ENCODE results near the gene BSND. TPM values are rescaled to one million over a fixed set of nuclear protein-coding genes. Genes with fewer than 3 reads are reported as not detected.
A peak's percentile ranks its signal among the peaks of the same experiment; 100 is the strongest.
"Not testable (repeated sequence)": the region's sequence is repeated elsewhere in the genome, so short reads cannot be mapped to it uniquely, and the experiment has no call there.

Gene BSND
- total and polyA plus RNA-seq, 3 experiments from 2014 or later = not detected

- Mint-ChIP-seq H3K36me3 (peaks cover 0 to 9% (median 0%) of the 10 kb centered on the region in 3 donors), H3K27me3 (peaks cover 6 to 17% of the 10 kb centered on the region in 2 donors), H3K4me1 (peaks cover 5 to 6% (median 6%) of the 10 kb centered on the region in 3 donors), H3K27ac (no peak overlapping the region), H3K9me3 (peaks cover 4 to 19% (median 10%) of the 10 kb centered on the region in 5 donors), H3K4me3 (no peak overlapping the region)
- Histone ChIP-seq H3K36me3 (ENCODE audit: insufficient read depth, low read length) (no peaks in the 10 kb centered on the region), H3K9me3 (ENCODE audit: low read length) (no peaks in the 10 kb centered on the region), H3K27ac (ENCODE audit: low read depth, low read length) (no peak overlapping the region), H3K4me1 (ENCODE audit: insufficient read depth, low read length) (no peaks in the 10 kb centered on the region), H3K27me3 (ENCODE audit: insufficient read depth, low read length, poor library complexity, severe bottlenecking) (no peaks in the 10 kb centered on the region), H3K4me3 (ENCODE audit: low read length) (no peak overlapping the region)
- CTCF ChIA-PET = no interaction called here
- DNase-seq = no peak
- POLR2A ChIA-PET = no interaction called here
Measured at GRCh38 chr1:54955359-54955758, 43.4 kb upstream of the BSND start.

GRCh38 chr1:54956726-54957125 is 42.0 kb upstream of the BSND start:
- no peak overlapping the region for H3K4me3 ChIP-seq (ENCODE audit: low read length)
- H3K36me3 Mint-ChIP-seq = peaks cover 0 to 9% (median 0%) of the 10 kb centered on the region in 3 donors
- no peak overlapping the region for H3K4me3 Mint-ChIP-seq
- no peaks in the 10 kb centered on the region for H3K36me3 ChIP-seq (ENCODE audit: insufficient read depth, low read length)
- no peak overlapping the region for H3K27ac ChIP-seq (ENCODE audit: low read depth, low read length)
- no peaks in the 10 kb centered on the region for H3K9me3 ChIP-seq (ENCODE audit: low read length)
- CTCF ChIA-PET = interaction anchor here (2.7 kb wide), 1 partner anchor 12 kb away, joined by 12 read pairs; no protein-coding TSS in a partner anchor
- no peak for DNase-seq
- H3K4me1 Mint-ChIP-seq = no peaks in the 10 kb centered on the region
- POLR2A ChIA-PET = no interaction called here
- H3K27me3 ChIP-seq (ENCODE audit: insufficient read depth, low read length, poor library complexity, severe bottlenecking) = no peaks in the 10 kb centered on the region
- H3K4me1 ChIP-seq (ENCODE audit: insufficient read depth, low read length) = no peaks in the 10 kb centered on the region
- no peak overlapping the region for H3K27ac Mint-ChIP-seq
- H3K9me3 Mint-ChIP-seq = peaks cover 4 to 19% (median 10%) of the 10 kb centered on the region in 5 donors
- H3K27me3 Mint-ChIP-seq = peaks cover 6 to 18% of the 10 kb centered on the region in 2 donors

- no peaks in the 10 kb centered on the region for H3K4me1 ChIP-seq (ENCODE audit: insufficient read depth, low read length)
- Mint-ChIP-seq H3K36me3 (peaks cover 0 to 9% (median 0%) of the 10 kb centered on the region in 3 donors), H3K4me1 (no peaks in the 10 kb centered on the region), H3K4me3 (no peak overlapping the region), H3K9me3 (peaks cover 4 to 19% (median 10%) of the 10 kb centered on the region in 5 donors), H3K27me3 (peaks cover 4 to 28% of the 10 kb centered on the region in 2 donors), H3K27ac (no peak overlapping the region)
- H3K9me3 ChIP-seq (ENCODE audit: low read length) = no peaks in the 10 kb centered on the region
- H3K27me3 ChIP-seq (ENCODE audit: insufficient read depth, low read length, poor library complexity, severe bottlenecking) = no peaks in the 10 kb centered on the region
- POLR2A ChIA-PET = no interaction called here
- CTCF ChIA-PET = interaction anchor here (0.7 to 2.7 kb wide), 2 partner anchors 14 to 37 kb away, joined by 3 to 12 read pairs; no protein-coding TSS in a partner anchor
- no peak overlapping the region for H3K4me3 ChIP-seq (ENCODE audit: low read length)
- no peak for DNase-seq
- H3K36me3 ChIP-seq (ENCODE audit: insufficient read depth, low read length) = no peaks in the 10 kb centered on the region
- H3K27ac ChIP-seq (ENCODE audit: low read depth, low read length) = no peak overlapping the region
Measured at GRCh38 chr1:54959241-54959640, 39.5 kb upstream of the BSND start.

- H3K9me3 Mint-ChIP-seq = peaks cover 2 to 13% (median 5%) of the 10 kb centered on the region in 5 donors
- Histone ChIP-seq H3K36me3 (ENCODE audit: insufficient read depth, low read length) (no peaks in the 10 kb centered on the region), H3K9me3 (ENCODE audit: low read length) (no peaks in the 10 kb centered on the region), H3K27ac (ENCODE audit: low read depth, low read length) (no peak overlapping the region), H3K4me1 (ENCODE audit: insufficient read depth, low read length) (peaks cover 5% of the 10 kb centered on the region), H3K4me3 (ENCODE audit: low read length) (no peak overlapping the region), H3K27me3 (ENCODE audit: insufficient read depth, low read length, poor library complexity, severe bottlenecking) (no peaks in the 10 kb centered on the region)
- H3K27me3 Mint-ChIP-seq = peaks cover 0 to 30% of the 10 kb centered on the region in 2 donors
- H3K4me1 Mint-ChIP-seq = peaks cover 3 to 8% (median 8%) of the 10 kb centered on the region in 3 donors
- peaks cover 0 to 4% (median 0%) of the 10 kb centered on the region in 3 donors for H3K36me3 Mint-ChIP-seq
- no peak overlapping the region for H3K4me3 Mint-ChIP-seq
- no peak for DNase-seq
- peak overlapping the region in 1 of 8 donors; percentile 22 for H3K27ac Mint-ChIP-seq
- ChIA-PET POLR2A (no interaction called here), CTCF (no interaction called here)
Measured at GRCh38 chr1:54962612-54963395, 35.9 kb upstream of the BSND start.

GRCh38 chr1:54963829-54964228 is 34.9 kb upstream of the BSND start:
- POLR2A ChIA-PET; H3K36me3 ChIP-seq (ENCODE audit: insufficient read depth, low read length); H3K27ac ChIP-seq (ENCODE audit: low read depth, low read length); H3K4me3 Mint-ChIP-seq; H3K9me3 ChIP-seq (ENCODE audit: low read length); H3K4me1 ChIP-seq (ENCODE audit: insufficient read depth, low read length); DNase-seq; H3K9me3 Mint-ChIP-seq; H3K27me3 ChIP-seq (ENCODE audit: insufficient read depth, low read length, poor library complexity, severe bottlenecking); H3K36me3 Mint-ChIP-seq; CTCF ChIA-PET; H3K4me1 Mint-ChIP-seq; H3K4me3 ChIP-seq (ENCODE audit: low read length): not testable (repeated sequence)
- Mint-ChIP-seq H3K27me3 (peaks cover 0 to 27% of the 10 kb centered on the region in 2 donors), H3K27ac (peak overlapping the region in 1 of 8 donors; percentile 86)

- H3K27me3 ChIP-seq (ENCODE audit: insufficient read depth, low read length, poor library complexity, severe bottlenecking) = no peaks in the 10 kb centered on the region
- H3K4me3 Mint-ChIP-seq = peak overlapping the region in 1 of 7 donors; percentile 23
- DNase-seq = no peak
- H3K27me3 Mint-ChIP-seq = peaks cover 9 to 34% of the 10 kb centered on the region in 2 donors
- H3K36me3 ChIP-seq (ENCODE audit: insufficient read depth, low read length) = no peaks in the 10 kb centered on the region
- H3K36me3 Mint-ChIP-seq = no peaks in the 10 kb centered on the region
- H3K4me3 ChIP-seq (ENCODE audit: low read length) = no peak overlapping the region
- H3K9me3 Mint-ChIP-seq = no peaks in the 10 kb centered on the region
- POLR2A ChIA-PET = no interaction called here
- H3K9me3 ChIP-seq (ENCODE audit: low read length) = no peaks in the 10 kb centered on the region
- H3K4me1 ChIP-seq (ENCODE audit: insufficient read depth, low read length) = peaks cover 5% of the 10 kb centered on the region
- peak overlapping the region in 1 of 8 donors; percentile 10 for H3K27ac Mint-ChIP-seq
- peaks cover 3 to 8% (median 8%) of the 10 kb centered on the region in 3 donors for H3K4me1 Mint-ChIP-seq
- H3K27ac ChIP-seq (ENCODE audit: low read depth, low read length) = no peak overlapping the region
- CTCF ChIA-PET = interaction anchor here (1.9 to 2.1 kb wide), 2 partner anchors 15 to 21 kb away, joined by 9 read pairs; no protein-coding TSS in a partner anchor
Measured at GRCh38 chr1:54965624-54966340, 33.0 kb upstream of the BSND start.

GRCh38 chr1:54967372-54967771 is 31.4 kb upstream of the BSND start:
- H3K36me3 Mint-ChIP-seq = no peaks in the 10 kb centered on the region
- ChIA-PET CTCF (no interaction called here), POLR2A (no interaction called here)
- Histone ChIP-seq H3K9me3 (ENCODE audit: low read length) (no peaks in the 10 kb centered on the region), H3K4me1 (ENCODE audit: insufficient read depth, low read length) (peaks cover 5% of the 10 kb centered on the region), H3K36me3 (ENCODE audit: insufficient read depth, low read length) (no peaks in the 10 kb centered on the region), H3K27me3 (ENCODE audit: insufficient read depth, low read length, poor library complexity, severe bottlenecking) (no peaks in the 10 kb centered on the region), H3K4me3 (ENCODE audit: low read length) (no peak overlapping the region), H3K27ac (ENCODE audit: low read depth, low read length) (no peak overlapping the region)
- H3K9me3 Mint-ChIP-seq = no peaks in the 10 kb centered on the region
- DNase-seq = no peak
- H3K4me3 Mint-ChIP-seq = no peak overlapping the region
- peaks cover 3 to 8% (median 8%) of the 10 kb centered on the region in 3 donors for H3K4me1 Mint-ChIP-seq
- H3K27me3 Mint-ChIP-seq = peaks cover 16 to 39% of the 10 kb centered on the region in 2 donors
- H3K27ac Mint-ChIP-seq = no peak overlapping the region

GRCh38 chr1:54968551-54968950 is 30.2 kb upstream of the BSND start:
- Mint-ChIP-seq H3K4me3 (no peak overlapping the region), H3K9me3 (no peaks in the 10 kb centered on the region), H3K27ac (no peak overlapping the region), H3K4me1 (peaks cover 3 to 8% (median 8%) of the 10 kb centered on the region in 3 donors), H3K36me3 (no peaks in the 10 kb centered on the region), H3K27me3 (peaks cover 25 to 43% of the 10 kb centered on the region in 2 donors)
- POLR2A ChIA-PET = no interaction called here
- H3K27me3 ChIP-seq (ENCODE audit: insufficient read depth, low read length, poor library complexity, severe bottlenecking) = no peaks in the 10 kb centered on the region
- H3K36me3 ChIP-seq (ENCODE audit: insufficient read depth, low read length) = no peaks in the 10 kb centered on the region
- H3K4me3 ChIP-seq (ENCODE audit: low read length) = no peak overlapping the region
- no peak overlapping the region for H3K27ac ChIP-seq (ENCODE audit: low read depth, low read length)
- H3K4me1 ChIP-seq (ENCODE audit: insufficient read depth, low read length) = peaks cover 5% of the 10 kb centered on the region
- CTCF ChIA-PET = no interaction called here
- no peaks in the 10 kb centered on the region for H3K9me3 ChIP-seq (ENCODE audit: low read length)
- DNase-seq = no peak

Measured in CD8-positive, alpha-beta memory T cell (primary cell).